Suprapubic skin (tissue), 3 donors: ENCODE data around the gene VPS41.

Source experiments
- EP300 ChIP-seq: sonication (generic); formaldehyde crosslinking; IDR thresholded peaks from one replicate; pipeline ENCODE4 v1.6.1; 2017; ENCODE audit warnings: antibody characterized with exemption
- POLR2A ChIP-seq, 2 donors: fragments of 450-650 bp; IDR thresholded peaks; one replicate each; pipeline ENCODE4 v1.6.1; 2017; ENCODE audit warnings: antibody characterized with exemption in 2 of 2, mild to moderate bottlenecking in 2 of 2, moderate library complexity in 2 of 2
- TF ChIP-seq, protein P1 (sequence below), 2 donors: fragments of 200-600 bp in 1 of 2; fragments of 450-650 bp in 1 of 2; sonication (generic) in 1 of 2; IDR thresholded peaks; one replicate each; pipeline ENCODE4 v1.5.1; 2016 to 2019; ENCODE audit warnings: antibody characterized with exemption in 2 of 2, mild to moderate bottlenecking in 1 of 2, moderate library complexity in 1 of 2

DNA sequence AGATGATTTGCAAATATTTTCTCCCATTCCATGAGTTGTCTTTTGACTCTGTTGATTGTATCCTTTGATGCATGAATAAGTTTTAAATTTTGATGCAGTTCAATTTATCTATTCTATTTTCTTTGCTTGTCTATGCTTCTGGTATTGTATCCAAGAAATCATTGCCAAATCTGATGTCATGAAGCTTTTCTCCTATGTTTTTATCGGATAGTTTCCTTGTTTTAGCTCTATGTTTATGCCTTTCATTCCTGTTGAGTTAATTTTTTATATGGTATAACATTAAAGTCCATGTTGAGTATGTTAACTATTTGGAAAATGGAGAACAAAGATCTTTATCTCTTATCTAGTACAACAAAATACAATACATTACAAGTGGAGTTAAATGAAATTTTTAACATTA is 27.6 kb upstream of the VPS41 start:
- TF ChIP-seq POLR2A (IDR thresholded peaks at IDR 0.05) (no peak), EP300 (no peak)
- TF ChIP-seq, protein P1, sequence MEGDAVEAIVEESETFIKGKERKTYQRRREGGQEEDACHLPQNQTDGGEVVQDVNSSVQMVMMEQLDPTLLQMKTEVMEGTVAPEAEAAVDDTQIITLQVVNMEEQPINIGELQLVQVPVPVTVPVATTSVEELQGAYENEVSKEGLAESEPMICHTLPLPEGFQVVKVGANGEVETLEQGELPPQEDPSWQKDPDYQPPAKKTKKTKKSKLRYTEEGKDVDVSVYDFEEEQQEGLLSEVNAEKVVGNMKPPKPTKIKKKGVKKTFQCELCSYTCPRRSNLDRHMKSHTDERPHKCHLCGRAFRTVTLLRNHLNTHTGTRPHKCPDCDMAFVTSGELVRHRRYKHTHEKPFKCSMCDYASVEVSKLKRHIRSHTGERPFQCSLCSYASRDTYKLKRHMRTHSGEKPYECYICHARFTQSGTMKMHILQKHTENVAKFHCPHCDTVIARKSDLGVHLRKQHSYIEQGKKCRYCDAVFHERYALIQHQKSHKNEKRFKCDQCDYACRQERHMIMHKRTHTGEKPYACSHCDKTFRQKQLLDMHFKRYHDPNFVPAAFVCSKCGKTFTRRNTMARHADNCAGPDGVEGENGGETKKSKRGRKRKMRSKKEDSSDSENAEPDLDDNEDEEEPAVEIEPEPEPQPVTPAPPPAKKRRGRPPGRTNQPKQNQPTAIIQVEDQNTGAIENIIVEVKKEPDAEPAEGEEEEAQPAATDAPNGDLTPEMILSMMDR (IDR thresholded peaks at IDR 0.05) = no peak
